Measurements from ENCODE around the gene ERFL. TPM values are rescaled to one million over a fixed set of nuclear protein-coding genes. Genes with fewer than 3 reads are reported as not detected.

The ERFL gene
- total RNA-seq, 4 donors from 2014 or later = 0.22 TPM; not detected in 3

- TF ChIP-seq CTCF (IDR thresholded peaks at IDR 0.05; ENCODE audit: low read depth) = no peak
These were observed 32.3 kb downstream of the ERFL start for GRCh38 chr19:41895745-41896580.

GRCh38 chr19:41894350-41894749, 33.9 kb downstream of the ERFL start:
- TF ChIP-seq CTCF (IDR thresholded peaks at IDR 0.05; ENCODE audit: low read depth) = no peak

- TF ChIP-seq CTCF (IDR thresholded peaks at IDR 0.05; ENCODE audit: low read depth) = no peak
These were observed 34.4 kb downstream of the ERFL start for GRCh38 chr19:41893899-41894298.

- TF ChIP-seq CTCF (IDR thresholded peaks at IDR 0.05; ENCODE audit: low read depth) = no peak
These were observed 35.9 kb downstream of the ERFL start for GRCh38 chr19:41892173-41892902.

- no peak for TF ChIP-seq CTCF (IDR thresholded peaks at IDR 0.05; ENCODE audit: low read depth)
These were observed 37.3 kb downstream of the ERFL start for GRCh38 chr19:41890936-41891335.

GRCh38 chr19:41889896-41890295, 38.4 kb downstream of the ERFL start:
- TF ChIP-seq CTCF (IDR thresholded peaks at IDR 0.05; ENCODE audit: low read depth) = no peak

GRCh38 chr19:41888926-41889325, 39.3 kb downstream of the ERFL start:
- TF ChIP-seq CTCF (IDR thresholded peaks at IDR 0.05; ENCODE audit: low read depth) = no peak

Data from subcutaneous adipose tissue (tissue), 4 donors.